Measurements from ENCODE around the gene PODXL. TPM values are rescaled to one million over a fixed set of nuclear protein-coding genes. Genes with fewer than 3 reads are reported as not detected.

PODXL gene
- total RNA-seq, 4 donors from 2014 or later, result 7.9 to 21.3 (median 13.2) TPM

GRCh38 chr7:131540491-131541162, 15.8 kb downstream of the PODXL start:
- H3K36me3 ChIP-seq, result no peaks in the 10 kb centered on the region
- H3K27ac ChIP-seq, result peak overlapping the region; percentile 62 to 82 (median 79)
- no peak overlapping the region for H3K4me3 ChIP-seq
- TF ChIP-seq CTCF (IDR thresholded peaks at IDR 0.05 in 4 of 5, conservative IDR thresholded peaks at IDR 0.05 in 1 of 5) (peak in 4 of 5 experiments; percentile 21 to 52 (median 33)), POLR2A (IDR thresholded peaks at IDR 0.05) (no peak)
- intact Hi-C loops (cut with DNase I; ENCODE audit: low total_unique reads) (no loop called here), in situ Hi-C loops (cut with MboI; ENCODE audit: low sequenced_read_pairs in 4 of 4) (loop anchor here in 1 of 4 donors (10.0 kb wide), 1 partner anchor 114 kb away; no protein-coding TSS in a partner anchor)
- peak; percentile 55 to 62 for DNase-seq
- H3K27me3 ChIP-seq, result no peaks in the 10 kb centered on the region
- ATAC-seq, result peak; percentile 57 to 73
- peaks cover 41 to 60% of the 10 kb centered on the region in 2 donors for H3K4me1 ChIP-seq
- H3K9me3 ChIP-seq, result no peaks in the 10 kb centered on the region

DNA sequence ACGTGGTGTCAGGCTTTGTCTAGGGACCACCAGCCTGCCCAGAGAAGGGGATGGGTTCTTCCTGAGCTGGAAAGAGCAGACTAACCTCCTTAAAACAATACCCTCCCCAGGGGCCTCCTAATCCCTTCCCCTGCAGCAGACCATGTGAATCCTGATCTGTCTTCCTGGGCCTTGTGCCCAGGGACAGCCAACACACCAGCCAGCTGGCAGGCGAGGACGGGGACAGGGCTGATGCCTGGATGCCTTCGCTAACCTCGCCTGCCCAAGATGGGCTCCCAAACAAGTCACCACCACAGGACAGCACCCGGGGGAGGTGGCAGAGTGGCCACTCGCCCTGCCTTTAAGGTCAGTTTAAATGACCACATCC, 17.6 kb downstream of the PODXL start:
- Histone ChIP-seq H3K4me3 (no peak overlapping the region), H3K27me3 (no peaks in the 10 kb centered on the region), H3K27ac (peak overlapping the region; percentile 76 to 82 (median 79)), H3K9me3 (no peaks in the 10 kb centered on the region), H3K4me1 (peaks cover 41 to 61% of the 10 kb centered on the region in 2 donors), H3K36me3 (no peaks in the 10 kb centered on the region)
- peak; percentile 63 to 78 for DNase-seq
- intact Hi-C loops (cut with DNase I; ENCODE audit: low total_unique reads) (loop anchor here (1.0 to 2.0 kb wide), 2 partner anchors 26 to 43 kb away; no protein-coding TSS in a partner anchor), in situ Hi-C loops (cut with MboI; ENCODE audit: low sequenced_read_pairs in 4 of 4) (no loop called here)
- peak; percentile 77 to 80 for ATAC-seq
- TF ChIP-seq CTCF (IDR thresholded peaks at IDR 0.05 in 4 of 5, conservative IDR thresholded peaks at IDR 0.05 in 1 of 5) (no peak), POLR2A (IDR thresholded peaks at IDR 0.05) (no peak)

GRCh38 chr7:131538071-131538812, 18.2 kb downstream of the PODXL start:
- Histone ChIP-seq H3K9me3 (no peaks in the 10 kb centered on the region), H3K36me3 (no peaks in the 10 kb centered on the region), H3K4me3 (no peak overlapping the region), H3K27ac (peak overlapping the region; percentile 76 to 82 (median 79)), H3K4me1 (peaks cover 41 to 61% of the 10 kb centered on the region in 2 donors), H3K27me3 (no peaks in the 10 kb centered on the region)
- ATAC-seq, result peak; percentile 66 to 82
- peak in 1 of 2 donors; percentile 45 for DNase-seq
- no peak for TF ChIP-seq POLR2A (IDR thresholded peaks at IDR 0.05)
- no peak for TF ChIP-seq CTCF (IDR thresholded peaks at IDR 0.05 in 4 of 5, conservative IDR thresholded peaks at IDR 0.05 in 1 of 5)
- intact Hi-C loops (cut with DNase I; ENCODE audit: low total_unique reads), result loop anchor here (1.0 to 2.0 kb wide), 2 partner anchors 25 to 43 kb away; no protein-coding TSS in a partner anchor
- in situ Hi-C loops (cut with MboI; ENCODE audit: low sequenced_read_pairs in 4 of 4), result no loop called here

GRCh38 chr7:131537571-131537978, 18.9 kb downstream of the PODXL start:
- H3K4me1 ChIP-seq, result peaks cover 41 to 61% of the 10 kb centered on the region in 2 donors
- ATAC-seq, result no peak
- DNase-seq, result no peak

More at GRCh38 chr7:131537571-131537978, 18.9 kb downstream of the PODXL start:
- TF ChIP-seq POLR2A (IDR thresholded peaks at IDR 0.05) (no peak), CTCF (IDR thresholded peaks at IDR 0.05 in 4 of 5, conservative IDR thresholded peaks at IDR 0.05 in 1 of 5) (no peak)
- H3K27ac ChIP-seq, result peak overlapping the region; percentile 76 to 82 (median 79)
- no peaks in the 10 kb centered on the region for H3K9me3 ChIP-seq
- intact Hi-C loops (cut with DNase I; ENCODE audit: low total_unique reads), result no loop called here
- H3K4me3 ChIP-seq, result no peak overlapping the region
- no peaks in the 10 kb centered on the region for H3K36me3 ChIP-seq
- H3K27me3 ChIP-seq, result no peaks in the 10 kb centered on the region
- in situ Hi-C loops (cut with MboI; ENCODE audit: low sequenced_read_pairs in 4 of 4), result no loop called here

All from gastrocnemius medialis (tissue), 4 donors.